ENCODE data around the gene SOS2. TPM values are rescaled to one million over a fixed set of nuclear protein-coding genes. Genes with fewer than 3 reads are reported as not detected.

Gene SOS2
- total RNA-seq, 1 donor from 2014 or later, result 38.8 TPM

- Histone ChIP-seq H3K9me3 (no peaks in the 10 kb centered on the region), H3K27me3 (ENCODE audit: low read depth) (no peaks in the 10 kb centered on the region), H3K27ac (no peak overlapping the region), H3K36me3 (no peaks in the 10 kb centered on the region), H3K4me3 (no peak overlapping the region), H3K4me1 (no peaks in the 10 kb centered on the region)
- no peak for TF ChIP-seq CTCF (IDR thresholded peaks at IDR 0.05)
- peak; percentile 46 to 63 for ATAC-seq
- intact Hi-C loops (cut with DNase I), result no loop called here
- peak; percentile 58 for DNase-seq
Observed at GRCh38 chr14:50091240-50091913, 140.0 kb downstream of the SOS2 start.

- Histone ChIP-seq H3K4me1 (no peaks in the 10 kb centered on the region), H3K27me3 (ENCODE audit: low read depth) (no peaks in the 10 kb centered on the region), H3K36me3 (no peaks in the 10 kb centered on the region), H3K27ac (no peak overlapping the region), H3K4me3 (no peak overlapping the region), H3K9me3 (no peaks in the 10 kb centered on the region)
- DNase-seq (no peak), ATAC-seq (no peak)
- intact Hi-C loops (cut with DNase I), result no loop called here
- no peak for TF ChIP-seq CTCF (IDR thresholded peaks at IDR 0.05)
Observed at GRCh38 chr14:50089208-50089607, 142.2 kb downstream of the SOS2 start.

- no peak for TF ChIP-seq CTCF (IDR thresholded peaks at IDR 0.05)
- Histone ChIP-seq H3K4me3 (no peak overlapping the region), H3K4me1 (peaks cover under 1% of the 10 kb centered on the region), H3K36me3 (no peaks in the 10 kb centered on the region), H3K27ac (no peak overlapping the region), H3K9me3 (no peaks in the 10 kb centered on the region), H3K27me3 (ENCODE audit: low read depth) (no peaks in the 10 kb centered on the region)
- intact Hi-C loops (cut with DNase I), result no loop called here
- no peak for ATAC-seq
- no peak for DNase-seq
Observed at GRCh38 chr14:50088731-50089130, 142.6 kb downstream of the SOS2 start.

- Histone ChIP-seq H3K9me3 (no peaks in the 10 kb centered on the region), H3K4me3 (no peak overlapping the region), H3K27me3 (ENCODE audit: low read depth) (no peaks in the 10 kb centered on the region), H3K4me1 (peaks cover 7% of the 10 kb centered on the region), H3K27ac (no peak overlapping the region), H3K36me3 (no peaks in the 10 kb centered on the region)
- DNase-seq, result no peak
- ATAC-seq, result no peak
- intact Hi-C loops (cut with DNase I), result no loop called here
- no peak for TF ChIP-seq CTCF (IDR thresholded peaks at IDR 0.05)
Observed at GRCh38 chr14:50088117-50088515, 143.3 kb downstream of the SOS2 start.

- intact Hi-C loops (cut with DNase I), result no loop called here
- Histone ChIP-seq H3K36me3 (no peaks in the 10 kb centered on the region), H3K27me3 (ENCODE audit: low read depth) (no peaks in the 10 kb centered on the region), H3K27ac (no peak overlapping the region), H3K4me1 (peaks cover 11% of the 10 kb centered on the region), H3K9me3 (no peaks in the 10 kb centered on the region), H3K4me3 (no peak overlapping the region)
- DNase-seq (no peak), ATAC-seq (no peak)
- TF ChIP-seq CTCF (IDR thresholded peaks at IDR 0.05), result no peak
Observed at GRCh38 chr14:50087341-50088116, 143.8 kb downstream of the SOS2 start.
